OCI-LY7 (cell line): ENCODE measurements around the gene LAMA2. TPM values are rescaled to one million over a fixed set of nuclear protein-coding genes. Genes with fewer than 3 reads are reported as not detected.
"Not testable (repeated sequence)": the region's sequence is repeated elsewhere in the genome, so short reads cannot be mapped to it uniquely, and the experiment has no call there.

Experiments used
- BruUV-seq: library from RNA; stranded (reverse); fragments of 400-500 nt; replicated peaks from 2 replicates; lab custom pipeline; 2021; lab: Mats Ljungman, UMichigan
- CTCF ChIA-PET: fragments of 300-600 bp; sonication (Branson Sonifier 250); formaldehyde crosslinking; loops from one replicate; lab custom pipeline; 2022; ENCODE audit warnings: antibody characterized with exemption; ENCODE audit not compliant: unreplicated experiment; lab: Charles Lee
- POLR2A ChIA-PET: fragments of 300-600 bp; sonication (Branson Sonifier 250); formaldehyde crosslinking; loops from one replicate; lab custom pipeline; 2022; ENCODE audit warnings: antibody characterized with exemption; lab: Charles Lee
- DNase-seq: peaks from one replicate; pipeline ENCODE4 v3.0.0-alpha.2; 2015; ENCODE audit warnings: low spot score
- H2AFZ ChIP-seq: fragments of 200-600 bp; sonication (generic), shearing (Covaris generic); 2 replicates; pipeline ENCODE4 v1.6.1; 2014; ENCODE audit warnings: mild to moderate bottlenecking, antibody characterized with exemption, low read length, moderate library complexity
- H3K27ac ChIP-seq: fragments of 200-600 bp; sonication (generic); 2 replicates; pipeline ENCODE4 v1.5.1; 2014; ENCODE audit warnings: mixed run types, low read depth, mild to moderate bottlenecking, moderate library complexity, low read length, inconsistent platforms; ENCODE audit not compliant: poor library complexity, severe bottlenecking
- H3K36me3 ChIP-seq: fragments of 200-600 bp; sonication (generic); 2 replicates; pipeline ENCODE4 v1.6.1; 2014; ENCODE audit warnings: mild to moderate bottlenecking, antibody characterized with exemption, low read length, moderate library complexity, mixed read lengths; ENCODE audit not compliant: insufficient read depth
- H3K4me1 ChIP-seq: fragments of 200-600 bp; sonication (generic); 2 replicates; pipeline ENCODE4 v1.5.1; 2014; ENCODE audit warnings: mild to moderate bottlenecking, low read length; ENCODE audit not compliant: insufficient read depth, poor library complexity, severe bottlenecking
- H3K4me2 ChIP-seq: fragments of 200-600 bp; sonication (generic); 2 replicates; pipeline ENCODE4 v1.6.1; 2014; ENCODE audit warnings: mild to moderate bottlenecking, low read length
- H3K4me3 ChIP-seq: fragments of 200-600 bp; sonication (generic); 2 replicates; pipeline ENCODE4 v1.5.1; 2014; ENCODE audit warnings: mild to moderate bottlenecking, low read depth, low read length; ENCODE audit not compliant: poor library complexity, severe bottlenecking
- H3K79me2 ChIP-seq: fragments of 200-600 bp; sonication (generic); 2 replicates; pipeline ENCODE4 v1.6.1; 2016; ENCODE audit warnings: low read depth, mild to moderate bottlenecking, low read length, moderate library complexity, mixed read lengths; ENCODE audit not compliant: insufficient read depth
- H3K9me2 ChIP-seq: fragments of 200-600 bp; sonication (generic); 2 replicates; pipeline ENCODE4 v1.6.1; 2016; ENCODE audit warnings: mild to moderate bottlenecking, low read length, mixed read lengths; ENCODE audit not compliant: insufficient read depth
- H3K9me3 ChIP-seq: fragments of 200-600 bp; sonication (generic); 2 replicates; pipeline ENCODE4 v1.6.1; 2014; ENCODE audit warnings: mild to moderate bottlenecking, mixed run types, low read length, mixed read lengths
- H4K20me1 ChIP-seq: fragments of 200-600 bp; sonication (generic); 2 replicates; pipeline ENCODE4 v1.6.1; 2014; ENCODE audit warnings: mild to moderate bottlenecking, antibody characterized with exemption, low read length, moderate library complexity, mixed read lengths; ENCODE audit not compliant: insufficient read depth
- CTCF ChIP-seq: fragments of 200-600 bp; sonication (generic); conservative IDR thresholded peaks from 2 replicates; pipeline ENCODE4 v1.5.1; 2014; ENCODE audit warnings: mild to moderate bottlenecking, antibody characterized with exemption, low read length, moderate library complexity, mixed read lengths
- EZH2phosphoT487 ChIP-seq: fragments of 200-600 bp; sonication (generic); IDR thresholded peaks from 2 replicates; pipeline ENCODE4 v1.6.1; 2018; ENCODE audit warnings: low read depth, borderline replicate concordance, mild to moderate bottlenecking, mixed run types, antibody characterized with exemption, low read length, moderate library complexity, mixed read lengths
- intact Hi-C: fragments of 100-400 bp; cut with micrococcal nuclease; formaldehyde crosslinking; loops from one replicate; pipeline ENCODE4 v1.10.0; 2022; ENCODE audit not compliant: unreplicated experiment
- total RNA-seq, 2 experiments: library from RNA; depleted of rRNA in 1 of 2; stranded (reverse); fragments of >200 nt in 1 of 2; shearing (Covaris generic) in 1 of 2; gene quantifications; 2 replicates each; pipeline ENCODE4 v1.2.3, GENCODE V29; 2014 to 2022

Gene LAMA2
- total RNA-seq, 2 experiments from 2014 or later: not detected

DNA sequence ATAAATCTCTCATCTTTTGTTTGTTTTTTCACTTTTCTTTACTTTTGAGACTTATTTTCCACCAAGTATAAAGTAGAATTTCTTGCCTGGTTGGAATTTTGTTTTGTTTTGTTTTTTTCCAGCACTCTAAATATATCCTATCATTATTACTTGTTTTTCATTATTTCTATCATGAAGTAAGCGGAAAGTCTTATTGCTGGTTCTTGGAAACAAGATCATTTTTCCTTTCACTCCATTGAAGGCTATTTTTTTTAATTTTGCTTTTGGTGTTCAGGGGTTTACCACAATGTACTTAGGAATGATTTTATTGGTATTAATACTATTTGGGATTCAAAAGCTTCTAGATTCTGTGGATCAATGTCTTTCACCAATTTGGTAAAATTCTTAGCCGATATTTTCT is 190.1 kb downstream of the LAMA2 start:
- no peaks in the 10 kb centered on the region for H3K79me2 ChIP-seq
- no peaks in the 10 kb centered on the region for H3K9me3 ChIP-seq
- no peak overlapping the region for H3K4me2 ChIP-seq
- no peak overlapping the region for H3K27ac ChIP-seq
- POLR2A ChIA-PET: no interaction called here
- H3K4me1 ChIP-seq: no peaks in the 10 kb centered on the region
- H4K20me1 ChIP-seq: no peaks in the 10 kb centered on the region
- H3K4me3 ChIP-seq: no peak overlapping the region
- intact Hi-C loops: no loop called here
- CTCF ChIA-PET: no interaction called here
- DNase-seq: no peak
- no peaks in the 10 kb centered on the region for H3K36me3 ChIP-seq
- H2AFZ ChIP-seq: no peak overlapping the region
- no TSS peak for BruUV-seq
- H3K9me2 ChIP-seq: no peaks in the 10 kb centered on the region
- no peak for TF ChIP-seq EZH2phosphoT487
- TF ChIP-seq CTCF: no peak

DNA sequence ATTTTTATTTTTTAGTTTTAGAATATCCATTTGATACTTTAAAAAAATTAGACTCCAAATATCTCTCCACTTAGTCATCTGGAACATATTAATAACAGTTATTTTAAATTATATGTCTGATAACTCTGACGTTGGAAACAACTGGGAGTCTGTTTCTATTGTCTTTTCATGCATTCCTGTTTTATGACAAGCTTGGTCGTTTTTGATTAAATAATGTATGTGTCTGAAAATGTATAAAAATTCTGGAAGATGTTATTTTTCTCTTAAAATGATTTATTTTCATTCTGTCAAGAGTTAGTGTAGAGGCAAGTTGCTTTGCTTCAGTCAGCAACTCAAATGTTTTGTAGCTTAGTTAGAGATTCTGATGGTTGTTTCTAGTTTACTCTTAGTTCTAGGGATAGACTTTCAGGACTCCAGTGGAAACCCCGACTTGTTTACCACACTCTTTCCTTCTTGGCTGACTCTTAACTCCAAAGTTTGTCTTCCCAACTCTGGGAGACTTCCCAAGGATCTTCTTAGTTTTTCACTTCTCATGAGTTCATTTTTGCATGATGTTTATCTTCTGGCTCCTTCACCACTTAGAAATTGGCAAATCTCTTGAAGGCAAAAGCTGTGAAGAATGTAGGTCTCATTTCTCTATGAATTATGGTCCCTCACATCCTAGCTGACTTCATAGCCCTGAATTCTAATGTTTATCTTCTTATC is 190.9 kb downstream of the LAMA2 start:
- H3K9me3 ChIP-seq: no peaks in the 10 kb centered on the region
- H3K36me3 ChIP-seq: no peaks in the 10 kb centered on the region
- BruUV-seq: no TSS peak
- no peak overlapping the region for H3K27ac ChIP-seq
- intact Hi-C loops: no loop called here
- ChIA-PET CTCF (no interaction called here), POLR2A (interaction anchor here (0.6 to 1.6 kb wide), 2 partner anchors 9 to 114 kb away, joined by 3 to 5 read pairs; no protein-coding TSS in a partner anchor)
- H2AFZ ChIP-seq: no peak overlapping the region
- H3K4me1 ChIP-seq: no peaks in the 10 kb centered on the region
- TF ChIP-seq CTCF (no peak), EZH2phosphoT487 (no peak)
- H3K9me2 ChIP-seq: no peaks in the 10 kb centered on the region
- H3K79me2 ChIP-seq: no peaks in the 10 kb centered on the region
- no peak overlapping the region for H3K4me2 ChIP-seq
- no peak for DNase-seq
- no peaks in the 10 kb centered on the region for H4K20me1 ChIP-seq
- H3K4me3 ChIP-seq: no peak overlapping the region

DNA sequence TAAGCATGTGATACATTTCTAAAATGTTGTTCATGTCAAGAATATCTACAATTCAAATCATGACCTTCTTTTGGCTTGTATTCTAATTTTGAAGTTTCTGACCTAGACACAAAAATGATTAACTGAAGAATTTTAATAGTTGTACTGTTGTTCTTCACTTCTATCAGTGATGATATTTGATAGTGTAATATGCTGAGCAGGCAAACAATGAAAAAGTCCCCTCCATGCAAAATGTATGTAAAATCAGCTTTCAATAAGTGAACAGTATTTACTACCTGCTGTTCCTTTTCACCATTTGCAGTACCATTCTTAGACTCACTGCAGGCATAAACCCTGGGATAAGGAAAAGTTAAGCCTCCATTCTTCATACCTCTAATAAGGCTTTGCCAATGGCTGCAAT is 201.5 kb downstream of the LAMA2 start:
- Histone ChIP-seq H3K4me2 (no peak overlapping the region), H3K4me1 (no peaks in the 10 kb centered on the region), H3K9me3 (no peaks in the 10 kb centered on the region), H2AFZ (no peak overlapping the region), H3K4me3 (no peak overlapping the region), H4K20me1 (no peaks in the 10 kb centered on the region), H3K79me2 (no peaks in the 10 kb centered on the region), H3K36me3 (no peaks in the 10 kb centered on the region), H3K9me2 (no peaks in the 10 kb centered on the region), H3K27ac (no peak overlapping the region)
- DNase-seq: no peak
- no TSS peak for BruUV-seq
- ChIA-PET CTCF (no interaction called here), POLR2A (no interaction called here)
- no peak for TF ChIP-seq CTCF
- TF ChIP-seq EZH2phosphoT487: no peak
- intact Hi-C loops: no loop called here

DNA sequence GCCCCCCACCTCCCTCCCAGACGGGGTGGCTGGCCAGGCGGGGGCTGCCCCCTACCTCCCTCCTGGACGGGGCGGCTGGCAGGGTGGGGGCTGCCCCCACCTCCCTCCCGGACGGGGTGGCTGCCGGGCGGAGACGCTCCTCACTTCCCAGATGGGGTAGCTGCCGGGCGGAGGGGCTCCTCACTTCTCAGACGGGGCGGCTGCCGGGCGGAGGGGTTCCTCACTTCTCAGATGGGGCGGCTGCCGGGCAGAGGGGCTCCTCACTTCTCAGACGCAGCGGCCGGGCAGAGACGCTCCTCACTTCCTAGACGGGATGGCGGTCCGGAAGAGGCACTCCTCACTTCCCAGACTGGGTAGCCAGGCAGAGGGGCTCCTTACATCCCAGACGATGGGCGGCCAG is 205.5 kb downstream of the LAMA2 start:
- H3K4me1 ChIP-seq, H3K36me3 ChIP-seq, H3K4me3 ChIP-seq, H3K9me3 ChIP-seq, H2AFZ ChIP-seq, BruUV-seq, H4K20me1 ChIP-seq, H3K27ac ChIP-seq, intact Hi-C loops, DNase-seq, POLR2A ChIA-PET, H3K4me2 ChIP-seq, H3K79me2 ChIP-seq, H3K9me2 ChIP-seq, CTCF ChIA-PET: not testable (repeated sequence)
